SKM-1 (cell line): ENCODE results near the gene AP2M1.
"Not testable (repeated sequence)": the region's sequence is repeated elsewhere in the genome, so short reads cannot be mapped to it uniquely, and the experiment has no call there.

Experiments
- DNase-seq: peaks from one replicate; lab custom pipeline; 2025; ENCODE audit not compliant: unreplicated experiment; lab: John Stamatoyannopoulos, UW

AP2M1 gene

DNA sequence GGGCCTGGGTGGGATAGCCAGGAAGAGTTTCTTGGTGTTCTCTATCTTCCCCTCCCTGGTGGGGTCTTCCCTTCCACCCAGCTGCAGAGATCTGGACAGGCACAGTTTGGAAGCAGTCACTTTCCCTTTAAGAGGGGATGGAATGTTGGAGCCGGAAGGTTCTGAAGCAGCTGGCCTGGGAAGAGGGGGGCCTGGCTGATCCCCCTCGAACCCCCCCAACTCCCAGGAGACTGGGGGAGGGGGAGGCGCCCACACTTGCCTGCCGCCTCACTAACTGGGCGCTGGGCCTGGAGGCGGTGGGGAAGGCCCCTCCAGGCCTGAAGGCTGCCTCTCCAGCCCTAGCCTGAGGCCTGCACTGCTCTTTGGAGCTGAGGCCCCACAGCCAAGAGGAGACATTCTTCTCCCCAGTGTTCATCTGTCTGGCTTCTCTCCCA lies 18.1 kb upstream of the AP2M1 start:
- no peak for DNase-seq

DNA sequence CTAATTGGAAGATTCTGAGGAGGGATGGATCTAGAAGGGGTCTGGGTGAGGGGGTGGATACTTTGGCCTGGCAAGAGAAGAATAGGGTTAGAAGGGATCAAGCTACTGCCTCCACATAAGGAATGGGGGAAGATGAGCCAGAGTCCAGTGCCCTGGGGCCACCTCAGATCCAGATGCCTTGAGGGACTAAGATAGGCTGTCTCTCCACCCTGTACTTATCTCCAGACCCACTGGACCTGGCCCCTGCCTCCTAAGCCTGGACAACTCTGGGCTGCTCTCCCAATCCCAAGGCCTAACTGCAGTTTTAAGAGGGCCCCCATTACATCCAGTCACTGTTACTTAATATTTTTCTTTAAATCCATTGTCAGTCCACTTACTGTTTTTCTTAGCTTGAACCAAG lies 17.4 kb upstream of the AP2M1 start:
- DNase-seq = no peak

DNA sequence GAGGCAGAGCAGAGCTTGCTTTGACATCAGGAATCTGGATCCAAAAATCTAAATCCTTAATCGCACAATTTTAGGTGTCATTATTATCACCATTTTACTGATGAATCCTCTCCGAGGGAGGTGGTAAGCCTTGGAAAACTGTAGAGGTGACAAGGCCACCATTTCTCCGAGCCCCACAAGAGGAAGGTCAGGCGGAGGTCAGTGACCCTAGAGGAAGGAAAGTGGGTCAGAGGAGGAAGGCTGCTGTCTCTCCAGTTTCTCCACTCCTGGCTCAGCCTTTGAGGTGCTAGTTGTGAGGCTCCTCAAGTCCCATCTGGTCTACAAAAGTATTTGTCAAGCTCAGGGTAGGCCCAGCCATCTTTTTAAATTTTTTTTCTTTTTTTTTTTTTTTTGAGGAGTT lies 16.3 kb upstream of the AP2M1 start:
- DNase-seq = peak; percentile 58

DNA sequence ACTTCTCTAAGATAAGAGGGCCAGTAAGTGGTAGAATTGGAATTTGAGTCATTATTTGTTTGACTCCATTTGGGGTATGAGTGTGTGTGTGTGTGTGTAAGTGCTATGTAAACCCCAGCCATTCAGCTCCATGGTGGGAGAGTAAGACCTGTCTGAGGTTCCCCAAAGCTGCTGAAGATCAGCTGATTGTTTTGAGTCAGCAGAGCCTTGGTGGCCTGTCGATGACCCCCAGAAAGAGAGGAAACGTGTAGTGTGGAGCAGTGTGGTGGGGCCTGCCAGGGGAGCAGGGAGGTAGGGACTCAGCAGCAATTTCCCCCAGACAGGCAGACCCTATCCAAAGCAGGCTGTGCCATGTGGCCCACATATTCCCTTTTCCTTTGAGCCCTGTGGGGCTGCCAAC lies 14.2 kb upstream of the AP2M1 start:
- no peak for DNase-seq

DNA sequence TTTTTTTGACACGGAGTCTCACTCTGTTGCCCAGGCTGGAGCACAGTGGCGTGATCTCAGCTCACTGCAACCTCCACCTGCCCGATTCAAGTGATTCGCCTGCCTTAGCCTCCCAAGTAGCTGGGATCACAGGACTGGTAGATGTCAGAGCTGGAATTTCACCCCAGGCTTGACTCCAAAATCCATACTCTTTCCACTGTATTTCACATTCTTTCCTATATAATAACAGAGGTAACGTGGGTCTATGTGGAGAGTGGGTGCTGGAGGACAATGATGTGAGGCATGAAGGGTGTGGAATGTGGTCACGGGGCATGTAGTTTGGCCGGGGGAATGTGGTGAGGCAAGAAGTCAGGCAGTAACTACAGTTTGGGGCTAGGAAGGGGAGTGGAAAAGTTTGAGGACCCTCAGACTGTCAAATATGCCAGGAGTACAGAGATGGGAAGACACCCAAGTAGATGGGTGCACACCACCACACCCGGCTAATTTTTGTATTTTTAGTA lies 12.0 kb upstream of the AP2M1 start:
- DNase-seq = not testable (repeated sequence)

DNA sequence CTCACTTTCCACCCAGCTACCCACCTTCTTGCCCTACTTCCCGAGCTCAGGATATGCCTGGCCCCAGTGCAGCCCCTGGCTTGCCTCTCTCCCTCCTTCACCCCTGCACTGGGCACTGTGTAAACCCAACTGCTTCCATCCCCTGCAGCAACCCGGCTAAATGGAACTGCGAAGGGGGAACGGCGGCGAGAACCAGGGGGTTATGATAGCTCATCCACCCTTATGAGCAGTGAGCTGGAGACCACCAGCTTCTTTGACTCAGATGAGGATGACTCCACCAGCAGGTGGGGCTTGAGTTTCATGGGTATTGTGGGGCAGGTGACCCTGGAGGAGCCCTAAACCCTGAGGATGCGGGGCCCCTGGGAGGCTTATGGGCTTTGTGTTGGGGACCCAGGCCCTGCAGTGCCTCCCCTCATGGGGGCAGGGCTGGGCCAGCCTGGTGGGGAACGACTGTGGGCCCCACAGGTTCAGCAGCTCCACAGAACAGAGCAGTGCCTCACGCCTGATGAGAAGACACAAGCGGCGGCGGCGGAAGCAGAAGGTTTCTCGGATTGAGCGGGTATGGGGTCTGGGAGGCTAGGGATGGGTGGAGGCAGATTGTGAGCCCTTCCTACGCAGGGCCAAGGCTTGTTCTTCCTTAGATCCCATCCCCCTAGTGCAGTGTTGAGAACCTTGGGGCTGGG lies 9.9 kb upstream of the AP2M1 start:
- no peak for DNase-seq

DNA sequence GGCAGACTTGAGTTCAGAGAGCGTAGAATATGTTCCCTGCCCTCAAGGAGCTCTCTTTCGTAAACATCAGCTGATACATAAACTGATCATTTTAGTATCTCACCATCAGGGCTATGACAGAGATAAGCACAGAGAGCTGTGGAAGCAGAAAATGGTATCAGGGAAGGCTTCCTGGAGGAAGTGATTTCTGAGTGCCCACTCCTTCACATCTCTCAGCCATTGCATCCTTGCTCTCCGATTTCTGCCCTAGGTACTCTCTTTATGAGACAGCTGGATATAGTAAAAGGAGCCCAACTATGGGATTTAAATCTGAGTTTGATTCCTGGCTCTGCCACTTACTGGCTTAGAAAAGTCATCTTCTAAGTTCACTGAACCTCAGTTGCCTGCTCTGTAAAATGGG lies 9.1 kb upstream of the AP2M1 start:
- DNase-seq = no peak

DNA sequence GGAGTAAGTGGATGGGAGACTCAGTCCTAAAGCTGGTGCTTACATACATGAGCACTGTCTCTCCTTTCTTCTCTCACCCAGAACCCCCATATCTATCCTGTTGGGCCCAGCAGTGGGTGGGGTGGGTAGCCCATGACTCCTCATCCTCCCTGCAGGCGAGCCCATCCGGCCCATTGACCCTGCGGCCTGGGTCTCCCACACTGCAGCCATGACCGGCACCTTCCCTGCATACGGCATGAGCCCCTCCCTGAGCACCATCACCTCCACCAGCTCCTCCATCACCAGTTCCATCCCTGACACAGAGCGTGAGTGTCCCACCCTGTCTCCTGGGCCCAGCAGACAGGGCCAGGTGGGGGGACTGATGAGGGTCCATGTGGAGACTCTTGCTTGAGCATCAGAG lies 8.0 kb upstream of the AP2M1 start:
- no peak for DNase-seq

DNA sequence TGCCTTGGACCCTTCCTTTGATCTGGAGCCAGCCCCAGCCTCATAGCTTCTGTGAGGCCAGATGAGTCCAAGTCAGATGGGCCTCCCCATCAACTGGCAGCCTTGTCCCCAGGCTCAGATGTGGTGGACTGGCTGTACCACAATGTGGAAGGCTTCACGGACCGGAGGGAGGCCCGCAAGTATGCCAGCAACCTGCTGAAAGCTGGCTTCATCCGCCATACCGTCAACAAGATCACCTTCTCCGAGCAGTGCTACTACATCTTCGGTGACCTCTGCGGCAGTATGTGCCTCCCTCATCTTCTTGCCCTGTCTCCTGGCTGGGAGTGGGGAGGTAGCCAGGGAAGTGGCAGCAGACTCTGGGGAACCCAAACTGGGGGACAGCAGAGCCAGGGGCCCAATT lies 6.9 kb upstream of the AP2M1 start:
- DNase-seq = no peak

DNA sequence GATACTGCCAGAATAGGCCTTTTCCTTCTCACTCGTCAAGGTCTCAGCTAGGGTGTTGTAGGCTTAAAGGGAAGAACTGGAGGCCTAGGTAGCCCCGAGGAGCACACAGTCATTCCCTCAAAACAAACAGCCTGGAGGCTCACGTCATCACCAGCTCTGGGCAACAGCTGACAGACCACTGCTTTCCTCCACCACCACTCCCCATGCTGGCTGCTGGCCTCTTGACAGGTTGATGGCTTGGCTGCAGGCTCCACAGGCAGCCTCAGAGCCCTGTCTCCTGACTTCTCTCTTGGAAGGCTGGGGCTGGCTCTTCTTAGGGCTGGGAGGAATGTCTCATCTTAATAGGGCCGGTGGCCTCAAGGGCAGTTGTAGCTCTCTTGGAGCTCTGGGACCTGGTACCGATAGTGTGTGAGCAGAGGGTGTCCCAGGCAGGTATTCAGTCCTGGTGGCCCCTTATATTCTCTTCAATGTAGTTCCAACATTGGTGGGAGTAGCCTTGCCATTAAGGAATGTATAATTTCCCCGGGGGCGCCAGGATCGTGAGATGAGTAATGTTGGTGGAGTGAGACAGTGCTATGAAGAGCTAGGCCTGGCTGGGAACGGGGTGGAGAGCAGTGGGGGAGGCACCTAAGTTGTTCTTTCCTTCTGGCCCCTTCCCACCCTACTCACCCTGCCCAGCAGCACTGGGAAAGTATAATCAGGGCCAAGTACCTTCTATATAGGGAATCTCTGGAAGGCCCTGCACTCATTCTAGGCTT lies 6.1 kb upstream of the AP2M1 start:
- no peak for DNase-seq

DNA sequence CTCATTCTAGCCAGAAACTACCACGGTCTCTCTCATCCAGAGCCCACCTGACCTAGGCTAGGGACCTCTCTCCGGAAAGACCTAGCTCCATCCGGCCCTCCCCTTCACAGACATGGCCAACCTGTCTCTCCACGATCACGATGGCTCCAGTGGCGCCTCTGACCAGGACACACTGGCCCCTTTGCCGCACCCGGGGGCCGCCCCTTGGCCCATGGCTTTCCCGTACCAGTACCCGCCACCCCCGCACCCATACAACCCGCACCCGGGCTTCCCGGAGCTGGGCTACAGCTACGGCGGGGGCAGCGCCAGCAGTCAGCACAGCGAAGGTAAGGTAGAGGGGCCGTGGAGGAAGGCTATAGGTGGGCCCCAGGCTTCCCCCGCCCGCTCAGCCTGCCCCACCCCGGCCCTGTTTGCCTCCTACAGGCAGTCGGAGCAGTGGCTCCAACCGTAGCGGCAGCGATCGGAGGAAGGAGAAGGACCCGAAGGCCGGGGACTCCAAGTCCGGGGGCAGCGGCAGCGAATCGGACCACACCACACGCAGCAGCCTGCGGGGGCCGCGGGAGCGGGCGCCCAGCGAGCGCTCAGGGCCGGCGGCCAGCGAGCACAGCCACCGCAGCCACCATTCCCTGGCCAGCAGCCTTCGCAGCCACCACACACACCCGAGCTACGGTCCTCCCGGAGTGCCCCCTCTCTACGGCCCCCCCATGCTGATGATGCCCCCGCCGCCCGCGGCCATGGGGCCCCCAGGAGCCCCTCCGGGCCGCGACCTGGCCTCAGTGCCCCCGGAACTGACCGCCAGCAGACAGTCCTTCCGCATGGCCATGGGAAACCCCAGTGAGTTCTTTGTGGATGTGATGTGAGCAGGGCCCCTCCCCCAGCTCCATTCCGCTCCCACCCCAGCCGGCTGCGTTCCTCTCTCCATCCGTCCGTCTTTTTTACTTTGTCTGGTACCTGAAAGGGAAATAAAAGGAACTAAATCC lies 4.5 kb upstream of the AP2M1 start:
- no peak for DNase-seq

DNA sequence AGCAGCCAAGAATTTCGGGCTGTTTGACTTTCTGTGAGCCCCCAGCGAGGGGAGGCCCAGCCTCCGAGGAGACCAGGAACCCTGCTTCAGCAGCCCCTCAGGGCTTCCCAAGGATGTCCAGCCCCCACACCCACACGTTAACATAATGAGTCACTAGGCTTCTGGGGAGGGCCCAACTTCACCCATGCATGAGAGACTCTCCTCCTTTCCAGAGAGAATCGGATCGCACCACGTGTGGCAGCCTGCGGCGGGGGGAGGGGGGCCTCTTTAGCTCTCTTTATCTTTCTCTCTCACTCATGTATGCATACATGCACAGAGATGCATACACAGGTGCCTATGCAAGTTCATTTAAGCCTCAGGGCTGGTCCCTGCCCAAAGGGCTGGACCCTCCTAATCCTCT lies 3.1 kb upstream of the AP2M1 start:
- DNase-seq = no peak

DNA sequence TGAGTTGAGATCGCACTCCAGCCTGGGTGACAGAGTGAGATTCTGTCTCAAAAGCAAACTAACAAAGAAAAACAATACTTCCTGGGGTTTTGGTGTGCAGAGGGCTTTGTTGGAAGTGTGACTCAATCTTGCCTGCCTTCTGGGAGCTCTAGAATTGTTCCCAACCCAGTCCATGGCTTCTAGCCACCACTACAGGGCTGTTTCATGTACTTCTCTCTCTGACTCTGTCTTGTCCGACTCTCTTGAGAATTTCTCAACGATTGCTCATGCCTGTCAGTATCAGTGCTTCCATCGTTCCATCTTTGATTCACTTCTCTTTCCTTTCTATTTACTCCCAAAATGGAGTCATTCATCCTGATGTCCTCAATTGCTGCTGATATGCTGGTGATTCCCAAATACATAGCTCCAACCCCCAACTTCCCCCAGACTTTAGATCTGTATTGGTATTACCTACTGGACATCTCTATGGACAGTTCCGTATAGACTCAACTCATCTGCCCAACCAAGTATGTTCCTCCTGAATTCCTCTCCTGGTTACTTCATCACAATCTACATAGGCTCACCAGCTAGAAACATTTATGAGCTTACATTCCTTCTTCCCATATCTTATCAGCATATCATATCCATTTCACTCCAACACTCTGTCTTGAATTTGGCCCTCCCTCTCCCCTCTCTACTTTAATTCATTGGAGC lies 1.8 kb upstream of the AP2M1 start:
- DNase-seq = no peak

DNA sequence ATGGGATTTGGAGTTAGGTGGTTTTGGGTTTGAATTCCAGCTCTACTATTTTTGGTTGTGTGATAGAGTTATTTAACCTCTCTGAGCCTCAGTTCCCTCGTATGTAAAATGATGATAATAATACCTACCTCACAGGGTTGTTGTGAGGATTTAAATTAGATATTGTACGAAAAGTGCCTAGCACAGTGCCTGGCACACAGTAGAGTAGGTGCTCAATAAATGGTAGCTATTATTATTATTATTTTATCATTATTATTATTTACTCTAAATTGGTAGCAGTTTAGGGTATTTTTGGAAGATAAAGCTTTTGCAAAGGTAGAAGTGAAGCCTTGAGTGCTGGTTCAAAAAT lies 1.3 kb upstream of the AP2M1 start:
- no peak for DNase-seq

DNA sequence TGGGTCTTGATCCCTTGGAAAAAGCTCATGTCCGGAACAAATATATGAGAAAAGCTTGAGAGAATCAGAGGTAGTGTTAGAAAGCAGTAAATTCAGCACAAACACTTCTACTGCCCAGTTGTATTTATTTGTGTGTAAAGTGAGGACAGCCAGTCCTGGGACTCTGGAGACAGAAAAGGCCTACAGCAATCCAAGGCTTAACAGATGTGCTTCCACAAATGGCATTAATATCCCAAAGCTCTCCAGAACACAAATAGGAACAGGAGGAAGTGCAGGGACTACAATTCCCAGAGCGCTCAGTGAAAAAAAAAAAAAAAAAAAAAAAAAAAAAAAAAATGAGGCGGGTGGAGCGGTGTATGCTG lies 390 bp upstream of the AP2M1 start:
- no peak for DNase-seq

DNA sequence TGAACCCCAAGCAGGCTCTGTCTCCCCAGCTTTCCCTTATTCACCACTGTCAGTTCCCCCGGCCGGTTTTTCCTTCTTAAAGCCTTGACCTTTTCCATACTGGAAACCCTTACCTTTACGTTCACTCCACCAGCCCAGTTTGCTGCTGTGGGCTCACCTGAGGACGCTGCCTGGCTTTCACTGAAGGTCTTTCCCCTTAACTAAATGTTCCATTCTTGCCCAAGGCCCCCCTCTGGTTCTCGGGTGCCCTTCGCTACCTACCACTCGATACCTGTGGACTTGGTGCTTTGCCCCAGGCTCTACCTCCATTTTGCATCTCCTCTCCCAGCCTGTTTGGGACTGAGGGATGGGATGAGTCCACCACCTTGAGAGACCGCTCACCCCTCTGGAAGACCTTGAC lies 851 bp downstream of the AP2M1 start:
- no peak for DNase-seq

DNA sequence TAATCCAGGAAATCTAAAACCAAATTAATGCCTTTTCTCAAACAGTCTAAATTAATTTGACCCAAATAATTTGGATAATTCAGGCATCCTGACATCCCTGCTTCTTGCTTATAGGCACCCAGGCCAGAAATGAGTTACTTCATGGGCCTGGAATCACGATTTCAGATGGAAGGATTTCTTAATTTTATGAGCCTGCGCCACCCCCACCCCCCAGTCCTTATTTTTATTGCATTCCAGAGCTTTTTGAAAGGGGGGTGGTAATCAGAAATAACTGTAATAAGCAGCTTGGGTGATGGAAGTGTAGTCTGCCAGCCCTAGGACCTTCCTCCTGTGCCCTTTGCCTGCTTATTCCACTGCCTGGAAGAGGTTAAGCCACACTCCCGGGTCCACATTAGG lies 1.3 kb downstream of the AP2M1 start:
- DNase-seq = no peak

DNA sequence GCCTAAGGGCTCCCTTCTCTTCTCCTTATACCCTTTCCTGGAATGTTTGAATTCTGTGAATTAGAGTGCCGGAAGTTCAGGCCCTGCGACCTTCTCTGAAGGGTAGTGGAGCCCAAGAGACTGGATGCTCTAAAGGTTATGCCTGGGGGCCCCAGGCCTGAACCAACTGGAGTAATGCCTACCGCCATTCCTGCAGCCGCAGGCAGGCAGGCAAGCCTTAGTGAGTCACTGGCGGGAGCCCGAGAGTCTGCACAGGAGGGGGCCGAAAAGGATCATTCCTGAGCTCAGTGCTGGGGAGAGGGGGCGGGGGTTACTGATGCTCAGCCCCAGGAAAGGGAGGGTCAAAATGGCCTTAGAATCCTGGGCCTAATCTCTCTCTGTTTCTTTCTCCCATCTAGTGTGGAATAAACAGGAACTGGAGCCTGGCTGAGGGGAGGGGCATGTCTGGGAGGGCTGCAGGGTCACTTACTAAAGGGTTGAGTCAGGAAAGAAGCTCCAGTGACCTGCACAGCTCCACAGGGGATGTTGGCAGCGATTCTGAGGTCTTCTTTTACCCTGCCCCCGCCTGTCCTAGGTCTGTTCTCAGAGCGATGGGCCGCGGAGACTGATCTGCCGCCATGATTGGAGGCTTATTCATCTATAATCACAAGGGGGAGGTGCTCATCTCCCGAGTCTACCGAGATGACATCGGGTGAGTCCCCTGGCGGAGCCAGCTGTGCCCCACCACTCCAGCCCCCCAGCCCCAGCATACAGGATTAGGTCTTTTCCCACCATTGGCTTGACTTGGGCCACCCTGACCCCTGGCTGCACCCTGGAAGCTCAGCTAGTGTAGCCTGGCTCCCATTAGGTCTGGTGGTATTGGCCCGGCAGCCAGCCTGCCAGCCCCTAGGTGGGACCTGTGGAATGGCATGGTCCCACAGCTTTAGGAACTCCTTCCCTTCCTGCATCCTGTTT lies 2.0 kb downstream of the AP2M1 start:
- DNase-seq = no peak

DNA sequence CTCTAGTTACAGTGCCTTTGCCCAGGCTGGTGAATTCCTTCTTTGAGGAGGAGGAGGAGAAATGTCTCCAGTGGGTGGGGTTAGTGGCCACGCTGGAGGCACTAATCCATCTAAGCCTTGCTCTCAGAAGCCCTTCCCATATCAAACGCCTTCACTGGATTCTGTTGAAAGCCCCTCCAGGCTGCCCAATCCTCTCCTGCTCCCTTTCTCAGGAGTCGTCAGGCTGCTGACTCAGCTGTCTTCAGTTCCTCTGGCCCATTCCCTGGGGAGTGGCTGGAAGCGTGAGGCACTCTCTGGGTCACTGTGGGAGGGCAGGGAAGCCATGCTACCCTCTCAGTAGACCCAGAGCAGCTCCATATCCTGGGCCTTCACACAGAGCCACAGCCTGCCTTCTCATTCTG lies 2.7 kb downstream of the AP2M1 start:
- DNase-seq = no peak

DNA sequence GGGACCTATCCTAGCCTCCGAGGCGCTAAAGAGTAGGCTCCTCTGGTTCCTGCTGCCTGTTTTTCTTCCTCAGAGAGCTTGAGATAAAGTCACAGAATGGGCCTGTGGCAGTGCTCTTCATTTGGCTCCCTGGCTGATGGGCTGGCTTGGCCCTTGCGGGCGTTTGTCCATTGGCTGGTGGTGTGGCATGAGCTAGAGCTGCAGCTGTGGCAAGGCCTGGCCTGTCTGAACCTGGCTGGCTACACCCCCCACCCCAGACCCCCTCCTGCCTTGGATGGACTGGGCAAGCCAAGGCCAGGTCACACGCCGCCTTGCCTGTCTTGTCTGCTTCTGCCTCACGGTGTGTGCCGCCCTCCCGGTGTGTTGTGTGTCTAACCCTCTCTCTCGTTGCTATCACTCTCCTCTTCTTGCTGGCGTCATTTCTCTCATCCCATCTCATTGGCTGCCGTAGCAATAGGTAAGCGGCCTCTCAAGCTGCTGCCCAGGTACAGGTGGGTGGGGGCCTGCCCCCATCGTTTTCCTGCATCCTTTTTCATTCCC lies 3.2 kb downstream of the AP2M1 start:
- DNase-seq = no peak
